Measurements from ENCODE around the gene SOHLH1.

Gene SOHLH1

DNA sequence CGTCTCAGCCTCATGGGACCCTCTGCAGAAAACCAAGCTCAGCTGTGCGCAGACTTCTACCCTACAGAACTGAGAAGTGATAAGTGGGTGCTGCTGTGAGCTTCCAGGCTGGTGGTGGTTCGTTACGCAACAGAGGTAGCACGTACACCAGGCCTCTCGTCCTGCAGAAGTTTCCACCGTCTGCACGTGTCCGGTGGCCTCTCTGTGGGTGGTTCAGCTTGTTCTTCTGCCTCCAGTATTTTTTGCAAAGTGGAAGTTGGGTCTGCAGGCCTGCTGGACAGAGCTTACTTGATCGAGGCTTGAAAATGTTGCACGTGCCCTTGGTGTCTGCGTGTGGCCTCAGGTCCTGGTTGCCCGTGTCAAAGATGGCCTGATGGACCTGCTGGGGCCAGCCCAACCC lies 30.2 kb upstream of the SOHLH1 start:
- DNase-seq = no peak

DNA sequence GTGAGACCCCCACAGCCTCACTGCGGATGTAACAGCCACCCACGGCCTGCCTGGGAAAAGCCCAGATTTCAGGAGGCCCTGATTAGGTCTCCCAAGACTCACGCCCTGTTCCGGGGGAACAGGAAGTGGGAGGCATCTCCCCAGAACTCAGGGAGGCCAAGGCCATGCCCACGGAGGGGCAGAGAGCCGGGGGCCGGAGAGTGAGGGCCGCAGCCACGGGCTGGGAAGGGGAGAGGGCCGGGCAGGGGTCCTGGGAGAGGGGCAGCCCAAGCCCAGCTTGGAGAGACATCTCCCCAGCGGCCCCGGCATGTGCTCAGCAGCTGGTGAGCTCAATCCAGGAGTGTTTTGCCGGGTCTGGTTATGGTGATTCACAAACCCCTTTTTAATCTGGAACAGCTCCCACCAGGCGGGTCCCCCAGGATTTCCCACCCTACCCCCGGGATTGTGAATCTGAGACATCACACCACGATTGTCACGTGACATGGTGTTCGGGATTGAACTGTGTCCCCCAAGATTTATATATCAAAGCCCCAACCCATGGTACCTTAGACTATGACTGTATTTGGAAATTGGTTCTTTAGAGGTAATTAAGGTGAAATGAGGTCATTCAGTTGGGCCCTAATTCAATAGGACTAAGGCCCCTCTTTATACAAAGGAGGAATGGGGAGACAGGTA lies 29.3 kb upstream of the SOHLH1 start:
- DNase-seq = no peak

DNA sequence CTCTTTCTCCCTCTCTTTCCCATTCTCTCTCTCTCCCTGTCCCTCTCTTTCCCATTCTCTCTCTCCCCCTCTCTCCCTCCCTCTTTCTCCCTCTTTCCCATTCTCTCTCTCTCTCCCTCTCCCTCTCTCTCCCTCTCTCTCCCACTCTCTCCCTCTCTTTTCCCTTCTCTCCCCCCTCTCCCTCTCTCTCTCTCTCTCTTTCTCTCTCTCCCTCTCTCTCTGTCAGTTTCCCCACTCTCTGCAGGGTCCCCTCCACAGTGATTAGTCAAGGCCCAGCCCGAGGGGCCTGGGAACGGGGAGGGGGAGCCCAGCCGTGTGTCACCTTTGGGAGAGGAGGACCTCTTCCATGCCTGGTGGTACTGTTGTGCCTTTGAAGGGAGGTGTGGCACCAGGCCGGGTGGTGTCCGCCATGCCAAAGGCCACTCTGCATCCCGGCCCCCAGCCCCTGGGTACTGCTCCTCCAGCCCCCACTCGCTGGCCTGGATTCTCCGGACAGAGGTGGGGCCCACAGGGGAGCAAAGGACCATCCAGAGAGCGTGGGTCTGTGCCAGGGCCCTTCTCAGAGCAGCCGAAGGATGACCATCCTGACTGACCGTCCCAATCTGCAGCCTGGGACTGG lies 28.1 kb upstream of the SOHLH1 start:
- DNase-seq = no peak

DNA sequence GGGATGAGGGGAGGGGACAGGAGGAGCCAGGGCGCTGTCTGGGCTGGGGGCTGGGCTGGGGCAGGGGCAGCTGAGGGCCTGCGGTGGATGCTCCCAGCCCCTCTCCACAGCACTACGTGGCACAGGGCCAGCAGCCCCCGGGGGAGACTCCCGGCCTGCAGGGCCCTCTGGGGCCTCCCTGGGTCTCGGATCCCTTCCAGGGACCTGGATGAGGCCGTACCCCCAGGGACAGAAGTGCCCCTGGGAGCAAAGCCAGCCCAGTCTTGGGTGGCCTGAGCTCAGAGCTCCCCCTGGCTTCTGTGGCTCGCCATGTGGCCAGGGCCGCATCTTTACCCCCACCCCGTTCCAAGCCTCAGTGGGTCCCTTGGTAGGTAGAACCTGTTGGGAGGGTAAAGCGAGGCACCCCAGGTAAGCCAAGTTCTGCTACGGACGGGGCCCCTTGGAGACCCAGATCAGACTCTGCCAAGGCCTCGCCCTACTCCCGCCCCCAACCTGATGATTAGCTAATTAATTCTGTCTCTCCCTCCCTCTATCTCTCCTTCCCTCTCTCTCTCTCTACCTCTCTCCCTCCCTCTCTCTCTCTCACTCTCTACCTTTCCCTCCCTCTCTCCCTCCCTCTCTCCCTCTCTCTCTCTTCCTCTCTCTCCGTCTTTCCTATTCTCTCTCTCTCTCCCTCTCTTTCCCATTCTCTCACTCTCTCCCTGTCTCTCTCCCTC lies 27.0 kb upstream of the SOHLH1 start:
- no peak for DNase-seq

DNA sequence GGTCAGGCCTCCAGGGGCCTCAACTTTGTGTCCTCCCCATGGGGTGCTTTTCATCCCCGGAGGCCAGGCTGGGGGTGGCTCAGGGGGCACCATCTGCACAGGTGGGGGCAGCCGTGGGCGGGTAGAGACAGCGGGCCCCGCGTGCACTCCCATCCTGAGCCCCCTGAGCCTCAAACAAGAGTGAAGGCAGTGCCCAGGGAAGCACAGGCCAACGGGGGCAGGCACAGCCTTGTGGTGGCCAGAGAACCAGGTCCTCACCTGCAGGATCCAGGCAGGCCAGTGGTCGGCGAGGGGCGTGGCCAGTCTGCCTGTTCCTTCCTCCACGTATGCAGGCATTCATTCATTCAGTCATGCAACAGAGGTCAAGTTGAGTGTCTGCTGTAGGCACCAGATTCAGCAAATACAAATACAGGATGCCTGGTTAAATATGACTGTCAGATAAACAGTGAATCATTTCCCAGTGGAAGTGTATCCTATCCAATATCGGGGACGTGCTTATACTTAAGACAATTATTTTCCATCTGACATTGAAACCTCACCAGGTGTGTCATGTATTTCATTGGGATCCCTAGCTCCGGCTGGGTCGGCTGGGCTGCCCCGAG lies 25.0 kb upstream of the SOHLH1 start:
- DNase-seq = no peak

DNA sequence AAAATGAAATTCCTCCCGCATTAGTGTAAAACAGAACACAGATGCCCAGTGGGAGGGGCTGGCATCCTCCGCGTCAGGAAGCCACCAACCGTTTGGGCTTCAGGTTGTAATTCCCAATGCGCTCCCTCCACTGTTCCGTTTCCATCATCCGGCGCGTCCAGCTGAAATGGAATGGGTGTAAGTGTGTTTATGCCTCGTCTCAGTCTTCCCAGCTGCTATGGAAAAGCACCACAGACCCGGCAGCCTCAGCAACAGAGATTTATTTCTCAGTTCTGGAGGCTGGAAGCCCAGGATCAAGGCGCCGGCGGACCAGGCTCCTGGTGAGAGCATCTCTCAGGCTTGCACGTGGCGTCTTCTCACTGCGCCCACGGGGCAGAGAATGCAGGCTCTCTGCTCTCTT lies 23.1 kb upstream of the SOHLH1 start:
- no peak for DNase-seq

DNA sequence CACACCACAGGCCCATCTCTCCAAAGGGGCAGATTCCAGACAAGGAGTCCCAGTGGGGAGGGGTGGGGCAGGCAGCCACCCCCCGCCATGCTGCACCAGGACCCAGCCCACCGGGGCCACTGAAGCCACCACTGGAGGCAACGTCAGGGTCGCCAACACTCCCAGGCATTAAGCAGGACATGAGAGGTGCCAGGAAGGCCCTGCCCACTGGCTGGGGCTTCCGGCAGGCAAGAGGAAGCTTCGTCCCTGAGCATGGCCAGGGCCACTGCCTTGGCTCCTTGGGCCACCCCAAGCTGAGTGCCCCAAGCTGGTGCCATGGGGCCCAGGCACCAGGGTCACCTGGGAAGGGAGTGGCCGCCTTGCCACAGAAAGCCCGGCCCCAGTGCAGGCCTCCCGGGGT lies 20.2 kb upstream of the SOHLH1 start:
- DNase-seq = no peak

DNA sequence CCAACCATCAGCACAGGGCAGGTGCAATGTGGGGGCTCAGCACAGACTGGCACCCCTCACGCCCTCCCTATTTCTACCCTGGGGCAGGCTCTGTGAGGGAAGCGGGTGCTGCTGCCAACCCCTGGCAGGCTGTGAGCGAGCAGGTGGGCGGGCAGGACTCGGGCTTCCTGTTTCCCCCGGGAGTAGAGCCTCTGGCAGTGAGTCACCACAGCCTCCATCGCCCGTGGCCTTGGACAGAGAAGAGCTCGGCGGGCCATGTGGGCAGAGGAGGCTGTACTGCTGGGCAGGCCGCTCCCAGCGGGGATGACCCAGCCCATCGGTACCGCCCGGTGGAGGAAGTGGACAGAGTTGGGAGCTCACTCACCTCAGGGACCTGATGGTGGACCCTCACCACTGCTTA lies 19.3 kb upstream of the SOHLH1 start:
- no peak for DNase-seq

DNA sequence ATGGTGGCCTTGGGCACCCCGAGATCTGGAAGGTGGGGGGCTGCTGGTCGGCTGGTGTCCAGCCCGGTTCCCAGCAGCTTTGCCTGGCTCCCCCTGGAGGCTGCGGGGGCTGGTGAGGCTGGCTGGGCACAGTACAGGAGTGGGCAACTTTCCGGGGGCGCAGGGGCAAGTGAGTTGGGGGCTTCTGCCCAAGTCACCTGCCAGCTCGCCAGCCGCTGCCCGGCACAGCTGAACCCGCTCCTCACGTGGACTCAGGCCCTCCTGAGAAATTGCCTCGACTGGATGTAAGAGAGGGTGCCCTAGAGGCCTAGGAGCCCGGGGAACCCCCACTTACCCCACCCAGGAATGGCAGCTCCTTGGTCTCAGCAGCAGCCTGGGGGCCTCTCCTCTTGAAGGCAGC lies 18.1 kb upstream of the SOHLH1 start:
- DNase-seq = no peak

DNA sequence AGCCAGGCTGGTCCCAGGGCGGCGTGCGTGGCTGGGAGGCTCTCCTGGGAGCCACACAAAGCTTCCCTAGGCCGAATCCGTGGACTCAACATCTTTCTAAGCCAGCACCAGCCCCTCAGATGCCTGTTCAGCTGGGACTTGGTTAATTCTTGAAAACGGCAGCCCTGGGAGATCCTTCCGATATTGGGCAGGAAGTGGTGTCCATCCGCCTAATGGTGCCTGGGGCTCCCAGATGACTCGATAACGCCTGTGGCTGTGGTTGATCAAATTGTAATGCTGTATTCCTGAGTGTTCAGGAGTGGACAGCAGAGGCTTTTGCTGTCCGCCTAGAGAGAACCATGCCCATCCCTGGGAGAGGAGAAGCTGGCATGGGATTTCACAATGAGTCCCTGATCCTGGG lies 16.8 kb upstream of the SOHLH1 start:
- DNase-seq = no peak

DNA sequence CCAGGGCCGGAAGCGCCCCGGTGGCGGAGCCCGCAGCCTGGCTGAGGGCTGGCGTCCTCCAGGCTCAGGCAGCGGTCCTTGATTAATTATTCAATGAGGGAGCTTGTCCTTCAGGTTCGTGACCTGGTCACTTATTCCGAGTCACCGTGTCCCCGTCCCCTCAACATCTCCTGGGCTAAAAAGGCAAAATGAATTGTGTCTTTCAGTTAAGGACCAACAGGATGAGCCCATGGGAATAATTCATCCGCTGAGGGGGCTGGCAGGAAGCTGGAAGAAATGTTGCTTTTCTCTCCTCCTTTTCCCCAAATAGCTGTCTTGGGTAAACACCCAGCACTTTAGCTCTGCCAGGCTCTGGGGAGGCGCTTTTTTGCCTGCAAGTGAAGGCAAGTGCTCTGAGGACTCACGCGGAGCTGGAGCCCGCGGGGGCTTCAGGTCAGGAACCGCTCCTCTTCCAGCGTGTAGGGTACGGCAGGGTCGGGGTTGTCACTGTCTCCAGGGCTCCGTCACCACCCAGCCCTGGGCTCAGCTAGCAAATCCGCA lies 15.8 kb upstream of the SOHLH1 start:
- no peak for DNase-seq

DNA sequence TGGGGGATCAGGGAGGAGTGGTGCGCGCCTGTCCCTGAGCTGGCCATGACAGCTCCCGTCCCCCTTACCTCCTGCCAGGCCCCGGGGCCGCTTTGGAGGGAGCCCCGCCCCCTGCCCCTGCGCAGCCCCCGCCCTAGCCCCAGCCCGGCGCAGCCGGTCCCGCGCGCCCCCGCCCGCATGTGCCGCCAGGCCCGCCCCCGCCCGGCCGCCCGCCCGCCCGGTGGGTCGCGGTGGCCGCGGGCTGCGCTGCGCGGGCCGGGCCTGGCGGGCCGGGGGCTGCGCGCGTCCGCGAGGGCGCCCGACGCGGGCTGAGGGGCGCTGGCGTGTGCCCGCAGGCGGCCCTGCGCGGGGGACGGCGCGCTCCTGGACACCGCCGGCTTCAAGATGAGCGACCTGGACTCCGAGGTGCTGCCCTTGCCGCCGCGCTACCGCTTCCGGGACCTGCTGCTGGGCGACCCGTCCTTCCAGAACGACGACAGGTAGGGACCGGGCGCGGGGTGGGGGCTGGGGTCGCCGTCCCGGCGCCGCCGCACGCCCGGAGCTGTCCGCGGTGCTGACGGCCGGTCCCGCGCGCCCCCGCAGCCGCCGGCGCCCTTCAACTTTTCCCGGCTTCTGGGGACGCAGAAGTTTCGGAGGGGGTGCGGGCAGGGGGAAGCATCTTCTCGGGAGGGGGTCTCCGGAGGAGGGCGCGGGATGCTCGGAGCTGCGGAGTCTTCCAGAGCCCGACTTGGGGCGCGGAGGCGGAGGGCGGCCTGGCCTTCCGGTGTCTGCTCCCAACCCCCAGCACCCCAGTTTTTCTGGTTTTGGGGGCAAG lies 15.2 kb upstream of the SOHLH1 start:
- no peak for DNase-seq

DNA sequence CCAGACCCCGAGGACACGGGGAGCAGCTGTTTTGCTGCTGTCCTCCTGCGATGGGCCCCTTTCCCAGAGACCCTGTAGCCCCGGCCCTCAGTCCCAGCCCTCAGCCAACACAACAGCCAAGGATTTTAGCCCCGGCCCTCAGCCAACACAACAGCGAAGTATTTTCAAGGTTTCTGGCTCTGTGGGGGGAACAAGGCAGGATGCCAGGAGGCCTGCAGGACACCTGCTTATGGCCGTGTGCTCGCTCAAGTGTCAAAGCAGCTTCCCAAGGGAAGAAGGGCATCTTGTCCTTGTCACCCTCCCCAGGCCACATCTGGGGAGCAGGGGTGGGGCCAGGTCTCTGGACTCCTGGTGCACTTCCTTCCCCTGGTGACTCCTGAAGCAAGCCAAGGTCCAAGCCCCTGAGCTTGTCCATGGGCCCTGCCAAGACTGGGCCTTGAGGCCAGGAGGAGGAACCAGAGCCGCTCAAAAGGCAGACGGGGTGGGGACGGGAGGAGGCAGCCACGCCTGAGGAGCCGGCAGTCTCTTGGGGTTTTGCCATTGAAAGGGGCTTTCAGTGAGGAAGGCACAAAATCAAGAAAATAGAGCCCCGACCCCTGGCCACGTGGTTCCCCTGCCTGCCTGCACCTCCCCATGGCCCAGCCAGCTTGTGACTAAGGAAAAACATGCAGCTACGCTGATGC lies 13.5 kb upstream of the SOHLH1 start:
- DNase-seq = no peak

DNA sequence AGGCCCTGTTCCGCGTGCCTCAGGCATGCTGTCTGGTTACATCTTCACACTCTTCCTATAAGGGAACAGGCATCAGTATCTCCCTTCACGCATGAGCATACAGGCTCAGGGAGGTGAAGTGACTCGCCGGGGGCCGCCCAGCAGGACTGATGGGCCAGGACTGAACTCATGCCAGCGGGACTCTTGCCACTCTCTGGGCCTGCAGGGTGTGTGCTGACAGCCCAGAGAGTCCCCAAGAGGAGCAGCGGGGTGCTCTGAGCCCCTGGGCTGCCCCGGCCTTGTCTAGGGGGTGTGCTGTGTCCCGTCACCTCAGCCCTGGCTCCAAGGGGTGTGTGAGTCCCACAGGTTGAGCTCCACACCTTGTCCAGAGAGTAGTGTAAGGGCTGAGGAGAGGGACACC lies 12.6 kb upstream of the SOHLH1 start:
- no peak for DNase-seq

DNA sequence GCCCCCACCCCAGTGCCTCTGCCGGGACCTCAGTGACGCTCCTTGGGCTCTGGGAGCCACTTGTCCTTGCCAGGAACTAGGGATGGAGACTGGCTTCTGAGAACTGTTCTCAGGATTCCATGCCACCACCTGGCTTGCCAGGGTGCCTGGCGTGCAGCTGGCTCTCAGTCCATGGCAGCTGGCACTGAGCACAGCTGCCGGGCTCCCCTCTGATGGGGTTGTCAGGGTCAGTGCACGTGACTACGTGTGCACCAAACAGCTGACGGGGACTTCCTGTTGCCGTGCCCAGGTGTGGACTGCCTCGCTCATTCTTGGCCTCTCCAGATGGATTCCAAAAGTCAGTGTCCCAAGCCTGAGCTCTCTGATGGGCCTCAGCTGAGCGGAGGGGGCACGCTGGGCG lies 12.1 kb upstream of the SOHLH1 start:
- no peak for DNase-seq

DNA sequence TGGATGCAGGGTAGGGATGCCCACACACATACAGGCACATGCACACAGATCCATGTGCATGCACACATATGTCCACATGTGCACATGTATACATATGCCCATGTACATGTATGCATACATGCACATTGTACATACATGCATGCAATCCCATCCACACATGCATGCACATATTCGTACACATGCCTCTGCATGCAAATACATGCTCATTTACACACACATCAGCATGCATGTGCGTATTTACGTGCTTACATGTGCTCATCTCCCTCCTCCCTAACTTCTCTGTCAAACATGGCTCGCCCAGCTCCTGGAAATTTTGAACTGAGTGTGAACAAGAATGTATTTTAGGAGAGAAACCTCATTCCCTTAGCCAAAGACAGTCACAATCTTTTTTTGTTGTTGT lies 8.9 kb upstream of the SOHLH1 start:
- no peak for DNase-seq

DNA sequence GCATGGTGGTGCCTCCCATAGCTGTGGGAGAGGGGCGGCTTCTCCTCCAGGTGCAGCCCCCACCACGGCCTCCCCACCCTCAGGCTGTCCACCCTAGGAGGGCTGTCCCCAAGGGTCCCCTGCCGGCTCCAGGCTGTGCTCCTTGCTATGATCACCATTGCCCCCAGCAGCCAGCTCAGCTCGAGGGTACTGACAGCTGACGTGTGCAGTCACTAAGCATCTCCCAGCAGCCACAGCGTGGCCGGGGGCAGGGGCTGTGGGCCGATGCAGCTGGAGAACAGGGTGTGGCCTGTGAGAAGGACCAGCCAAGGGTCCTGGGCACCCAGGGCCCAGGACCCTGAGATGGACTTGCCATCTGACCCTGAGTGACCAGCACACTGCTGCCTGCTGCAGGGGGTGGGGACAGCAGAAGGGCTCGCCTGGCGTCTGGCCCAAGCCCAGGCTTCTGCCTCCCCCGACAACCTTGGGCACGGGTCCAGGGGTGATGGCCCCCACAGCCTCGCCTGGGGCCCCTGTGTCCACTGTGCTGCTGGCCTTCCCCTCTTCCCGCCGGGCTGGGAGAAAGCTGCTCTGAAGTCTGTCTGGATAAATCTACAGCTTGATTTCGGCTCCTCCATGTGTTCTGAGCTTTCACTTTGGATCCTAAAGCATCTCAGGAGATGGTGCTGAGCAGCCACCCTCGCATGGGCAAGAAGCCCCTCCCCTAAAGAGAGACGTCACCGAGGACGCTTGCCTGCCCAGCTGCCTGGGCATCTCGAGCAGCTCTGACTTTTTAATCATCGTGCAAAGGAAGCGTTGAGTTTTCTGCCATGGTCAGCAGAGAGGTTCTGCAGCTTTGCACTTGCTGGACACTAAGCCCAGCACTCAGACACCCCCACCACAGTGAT lies 8.2 kb upstream of the SOHLH1 start:
- no peak for DNase-seq

DNA sequence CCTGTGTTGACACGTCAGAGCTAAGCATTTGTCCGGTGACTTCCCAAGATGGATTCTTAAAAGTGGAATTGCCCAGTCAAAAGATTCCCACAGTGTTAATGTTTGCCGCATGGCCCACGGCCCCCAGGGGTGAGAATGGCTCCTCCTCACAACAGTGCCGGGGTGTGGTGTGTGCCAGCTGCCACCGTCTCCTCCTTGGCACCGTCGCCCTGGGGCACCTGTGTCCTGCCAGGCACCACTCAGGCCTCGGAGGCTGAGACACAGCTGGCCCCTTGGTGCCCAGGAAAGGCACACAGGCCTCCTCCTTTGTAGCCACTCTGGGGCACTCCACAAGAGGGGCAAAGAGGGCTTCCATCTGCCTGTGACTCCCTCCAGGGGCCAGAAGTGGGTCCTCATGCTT lies 7.0 kb upstream of the SOHLH1 start:
- DNase-seq = no peak

DNA sequence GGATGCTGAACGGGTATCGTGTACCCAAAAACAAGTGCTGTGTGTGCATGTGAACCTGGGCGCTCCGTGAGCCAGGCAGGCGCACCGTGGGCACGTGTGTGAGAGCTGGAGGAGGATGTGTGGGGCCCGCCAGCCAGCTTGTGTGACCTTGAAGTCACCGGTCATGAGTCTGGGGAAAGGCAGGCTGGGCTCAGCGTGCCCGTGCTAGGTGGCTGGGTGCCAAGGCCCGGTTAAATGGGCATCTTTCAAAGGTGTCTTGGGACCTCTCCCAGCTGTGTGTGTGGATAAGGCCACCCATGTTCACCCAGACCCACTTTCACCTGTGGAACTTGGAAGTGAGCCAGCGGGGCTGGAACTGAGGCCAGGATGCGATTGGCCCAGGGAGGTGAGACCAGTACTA lies 6.1 kb upstream of the SOHLH1 start:
- no peak for DNase-seq

DNA sequence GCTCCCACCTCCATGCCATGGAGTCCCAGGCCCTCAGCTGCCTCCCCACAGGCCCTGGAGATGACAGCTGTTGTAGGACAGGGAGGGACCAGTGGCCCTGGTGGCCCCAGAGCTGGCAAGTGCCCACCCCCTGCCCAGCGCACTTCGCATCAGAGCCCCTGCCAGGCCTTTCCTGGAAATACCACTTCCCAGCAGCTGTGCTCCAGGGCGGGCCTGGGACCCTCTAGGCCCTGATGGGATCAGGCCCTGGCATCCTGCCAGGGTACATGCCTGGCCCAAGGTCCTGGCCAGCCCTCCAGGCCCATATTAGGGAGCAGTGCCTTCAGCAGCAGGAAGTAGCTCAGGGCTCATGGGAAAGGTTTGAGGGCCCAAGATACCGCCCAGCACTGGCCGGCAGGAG lies 5.2 kb upstream of the SOHLH1 start:
- no peak for DNase-seq

DNA sequence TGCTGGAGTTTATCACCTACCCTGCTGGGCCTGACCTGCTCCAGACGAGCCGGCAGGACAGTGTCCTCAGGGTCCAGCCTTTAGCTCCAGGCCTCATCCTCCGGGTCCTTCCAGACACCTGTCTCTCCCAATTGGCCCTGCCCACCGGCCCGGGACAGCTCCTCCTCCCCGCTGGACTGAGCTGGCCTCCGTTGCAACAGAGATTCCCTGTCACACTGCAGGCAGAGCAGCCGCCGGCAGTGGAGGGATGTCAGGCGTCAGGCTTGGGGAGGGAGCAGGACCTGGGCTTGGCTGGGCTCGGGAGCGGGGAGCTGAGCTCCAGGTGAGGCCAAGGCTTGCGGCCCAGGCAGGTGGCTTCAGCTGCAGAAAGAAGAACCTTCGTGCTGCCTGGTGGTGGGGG lies 4.4 kb upstream of the SOHLH1 start:
- DNase-seq = no peak

Measured in Kasumi-1 (cell line).